ENCODE measurements around the gene KL. TPM values are rescaled to one million over a fixed set of nuclear protein-coding genes. Genes with fewer than 3 reads are reported as not detected.

Gene KL
- total RNA-seq, 1 donor from 2014 or later = 0.12 TPM

DNA sequence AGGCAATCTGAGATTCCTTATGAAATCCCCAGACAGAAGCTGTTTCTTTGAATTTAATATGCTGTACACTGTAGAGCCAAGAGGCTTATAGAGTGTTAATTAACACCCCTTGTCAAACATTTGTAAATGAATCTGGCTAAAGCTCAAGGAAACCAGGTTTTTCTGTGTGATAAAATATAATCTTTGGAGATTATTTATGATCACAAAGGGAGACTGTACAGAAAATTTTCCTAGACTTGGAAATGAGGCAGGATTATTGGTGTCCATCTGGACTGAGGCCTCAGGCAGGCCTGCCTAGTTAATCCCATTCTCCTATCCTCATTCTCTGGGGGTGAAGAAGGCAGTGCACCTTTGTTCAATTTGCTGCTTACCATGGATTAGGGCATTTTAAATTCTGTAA is 17.8 kb downstream of the KL start:
- H3K27me3 Mint-ChIP-seq (ENCODE audit: low read depth) = no peaks in the 10 kb centered on the region
- H3K9me3 Mint-ChIP-seq = no peaks in the 10 kb centered on the region
- H3K36me3 Mint-ChIP-seq (ENCODE audit: low read depth) = no peaks in the 10 kb centered on the region
- no peak overlapping the region for H3K4me3 Mint-ChIP-seq
- H3K4me1 Mint-ChIP-seq = no peaks in the 10 kb centered on the region
- H3K27ac Mint-ChIP-seq (ENCODE audit: unreplicated experiment) = no peak overlapping the region
- TF ChIP-seq, protein P1, sequence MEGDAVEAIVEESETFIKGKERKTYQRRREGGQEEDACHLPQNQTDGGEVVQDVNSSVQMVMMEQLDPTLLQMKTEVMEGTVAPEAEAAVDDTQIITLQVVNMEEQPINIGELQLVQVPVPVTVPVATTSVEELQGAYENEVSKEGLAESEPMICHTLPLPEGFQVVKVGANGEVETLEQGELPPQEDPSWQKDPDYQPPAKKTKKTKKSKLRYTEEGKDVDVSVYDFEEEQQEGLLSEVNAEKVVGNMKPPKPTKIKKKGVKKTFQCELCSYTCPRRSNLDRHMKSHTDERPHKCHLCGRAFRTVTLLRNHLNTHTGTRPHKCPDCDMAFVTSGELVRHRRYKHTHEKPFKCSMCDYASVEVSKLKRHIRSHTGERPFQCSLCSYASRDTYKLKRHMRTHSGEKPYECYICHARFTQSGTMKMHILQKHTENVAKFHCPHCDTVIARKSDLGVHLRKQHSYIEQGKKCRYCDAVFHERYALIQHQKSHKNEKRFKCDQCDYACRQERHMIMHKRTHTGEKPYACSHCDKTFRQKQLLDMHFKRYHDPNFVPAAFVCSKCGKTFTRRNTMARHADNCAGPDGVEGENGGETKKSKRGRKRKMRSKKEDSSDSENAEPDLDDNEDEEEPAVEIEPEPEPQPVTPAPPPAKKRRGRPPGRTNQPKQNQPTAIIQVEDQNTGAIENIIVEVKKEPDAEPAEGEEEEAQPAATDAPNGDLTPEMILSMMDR (conservative IDR thresholded peaks at IDR 0.05) = no peak
- DNase-seq (ENCODE audit: low read depth, low spot score) = no peak

DNA sequence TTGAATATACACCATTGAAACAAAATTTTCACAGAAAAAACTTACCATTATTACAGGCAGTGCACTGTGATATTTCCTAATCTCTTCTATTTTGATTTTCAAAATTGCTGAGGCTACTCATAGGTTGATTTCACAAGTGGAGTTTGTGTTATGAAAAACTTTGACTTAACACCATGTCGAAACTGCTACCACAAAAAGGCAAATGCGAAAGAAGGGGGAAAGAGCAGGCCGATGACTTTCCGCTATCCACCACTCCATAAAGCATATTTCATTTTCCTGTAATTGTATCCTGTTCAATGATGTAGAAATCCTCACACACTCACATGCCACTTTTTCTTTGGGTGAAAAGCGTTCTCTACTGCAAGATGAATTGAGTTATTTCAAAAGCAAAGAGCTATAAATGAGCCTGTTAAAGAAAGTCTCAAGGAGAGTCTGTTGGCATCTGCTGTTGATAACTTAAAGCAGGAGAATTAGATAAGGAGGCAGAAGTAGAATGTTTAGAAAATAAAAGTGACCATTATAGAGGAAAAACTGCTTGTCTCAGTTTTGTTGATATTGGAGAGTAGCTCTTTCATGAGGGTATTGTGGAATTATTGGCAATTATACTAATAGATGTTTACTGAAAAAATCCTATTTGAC is 18.8 kb downstream of the KL start:
- peaks cover 3% of the 10 kb centered on the region for H3K27me3 Mint-ChIP-seq (ENCODE audit: low read depth)
- H3K36me3 Mint-ChIP-seq (ENCODE audit: low read depth) = no peaks in the 10 kb centered on the region
- H3K4me1 Mint-ChIP-seq = no peaks in the 10 kb centered on the region
- TF ChIP-seq, protein P1 (conservative IDR thresholded peaks at IDR 0.05) = no peak
- H3K4me3 Mint-ChIP-seq = no peak overlapping the region
- no peaks in the 10 kb centered on the region for H3K9me3 Mint-ChIP-seq
- no peak overlapping the region for H3K27ac Mint-ChIP-seq (ENCODE audit: unreplicated experiment)
- no peak for DNase-seq (ENCODE audit: low read depth, low spot score)

DNA sequence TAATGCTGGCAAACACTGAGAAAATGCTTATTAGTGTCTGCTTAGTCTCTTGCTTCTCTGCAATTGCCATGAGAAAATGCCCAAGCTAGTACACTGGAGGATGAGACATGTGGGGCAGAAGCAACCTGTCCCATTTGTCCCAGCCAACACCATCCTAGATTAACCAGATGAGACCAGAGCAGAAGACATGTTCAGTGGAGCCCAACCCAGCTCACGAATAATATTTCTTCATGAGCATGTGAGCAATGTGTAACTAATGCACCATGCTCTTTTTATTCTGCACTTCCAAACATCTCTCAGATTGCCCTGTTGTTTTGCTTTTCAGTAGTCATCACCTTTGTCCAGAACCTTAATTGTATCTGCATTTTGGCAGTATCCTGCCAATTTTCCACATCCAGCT is 21.4 kb downstream of the KL start:
- Mint-ChIP-seq H3K27me3 (ENCODE audit: low read depth) (peaks cover 3% of the 10 kb centered on the region), H3K36me3 (ENCODE audit: low read depth) (no peaks in the 10 kb centered on the region), H3K27ac (ENCODE audit: unreplicated experiment) (no peak overlapping the region), H3K4me1 (no peaks in the 10 kb centered on the region), H3K4me3 (no peak overlapping the region), H3K9me3 (no peaks in the 10 kb centered on the region)
- no peak for DNase-seq (ENCODE audit: low read depth, low spot score)
- TF ChIP-seq, protein P1 (conservative IDR thresholded peaks at IDR 0.05) = no peak

- no peak for DNase-seq (ENCODE audit: low read depth, low spot score)
- Mint-ChIP-seq H3K27ac (ENCODE audit: unreplicated experiment) (no peak overlapping the region), H3K4me3 (no peak overlapping the region), H3K4me1 (no peaks in the 10 kb centered on the region), H3K9me3 (no peaks in the 10 kb centered on the region), H3K36me3 (ENCODE audit: low read depth) (no peaks in the 10 kb centered on the region), H3K27me3 (ENCODE audit: low read depth) (peaks cover 3% of the 10 kb centered on the region)
- TF ChIP-seq, protein P1 (conservative IDR thresholded peaks at IDR 0.05) = no peak
Measured at GRCh38 chr13:33040090-33040489, 23.9 kb downstream of the KL start.

- H3K36me3 Mint-ChIP-seq (ENCODE audit: low read depth) = no peaks in the 10 kb centered on the region
- H3K4me1 Mint-ChIP-seq = no peaks in the 10 kb centered on the region
- TF ChIP-seq, protein P1 (conservative IDR thresholded peaks at IDR 0.05) = no peak
- no peaks in the 10 kb centered on the region for H3K9me3 Mint-ChIP-seq
- no peak for DNase-seq (ENCODE audit: low read depth, low spot score)
- H3K4me3 Mint-ChIP-seq = no peak overlapping the region
- no peak overlapping the region for H3K27ac Mint-ChIP-seq (ENCODE audit: unreplicated experiment)
- H3K27me3 Mint-ChIP-seq (ENCODE audit: low read depth) = no peaks in the 10 kb centered on the region
Measured at GRCh38 chr13:33045851-33046592, 29.8 kb downstream of the KL start.

Measured in neural crest cell (in vitro differentiated cells).